Calu3 (cell line): ENCODE results near the gene EGLN2. TPM values are rescaled to one million over a fixed set of nuclear protein-coding genes. Genes with fewer than 3 reads are reported as not detected.

Experiments used
- BruUV-seq: library from RNA; stranded (reverse); fragments of 400-500 nt; replicated peaks from 2 replicates; lab custom pipeline; 2021; lab: Mats Ljungman, UMichigan
- CTCF ChIA-PET: fragments of 300-600 bp; sonication (Branson Sonifier 250); formaldehyde crosslinking; loops from one replicate; lab custom pipeline; 2022; ENCODE audit warnings: antibody characterized with exemption; lab: Charles Lee
- DNase-seq: peaks from one replicate; pipeline ENCODE4 v3.0.0; 2022
- H3K27ac Mint-ChIP-seq: one replicate; pipeline ENCODE4 v1.8.0; 2022; ENCODE audit warnings: mixed read lengths; ENCODE audit not compliant: unreplicated experiment
- H3K27me3 Mint-ChIP-seq: one replicate; pipeline ENCODE4 v1.8.0; 2022; ENCODE audit warnings: mixed read lengths; ENCODE audit not compliant: unreplicated experiment
- H3K36me3 Mint-ChIP-seq: one replicate; pipeline ENCODE4 v1.8.0; 2022; ENCODE audit warnings: mild to moderate bottlenecking, moderate library complexity, mixed read lengths; ENCODE audit not compliant: insufficient read depth, unreplicated experiment
- H3K4me1 Mint-ChIP-seq: one replicate; pipeline ENCODE4 v1.8.0; 2022; ENCODE audit warnings: mild to moderate bottlenecking, low read depth, mixed read lengths; ENCODE audit not compliant: unreplicated experiment
- H3K4me3 Mint-ChIP-seq: one replicate; pipeline ENCODE4 v1.8.0; 2022; ENCODE audit warnings: mild to moderate bottlenecking, low read depth, moderate library complexity, mixed read lengths; ENCODE audit not compliant: unreplicated experiment
- H3K9me3 Mint-ChIP-seq: one replicate; pipeline ENCODE4 v1.8.0; 2022; ENCODE audit warnings: low read depth, mixed read lengths; ENCODE audit not compliant: unreplicated experiment
- intact Hi-C: fragments of 100-400 bp; cut with micrococcal nuclease; formaldehyde crosslinking; loops from one replicate; pipeline ENCODE4 v1.10.0; 2022; ENCODE audit not compliant: unreplicated experiment
- total RNA-seq: library from RNA; stranded (reverse); gene quantifications from 2 replicates; pipeline ENCODE4 v1.2.3, GENCODE V29; 2022
- TF ChIP-seq, protein P1 (sequence below): fragments of 200-600 bp; IDR thresholded peaks from one replicate; pipeline ENCODE4 v1.8.0; 2022; ENCODE audit warnings: antibody characterized with exemption; ENCODE audit not compliant: unreplicated experiment

EGLN2 gene
- total RNA-seq, 1 experiment from 2014 or later = 109 TPM

DNA sequence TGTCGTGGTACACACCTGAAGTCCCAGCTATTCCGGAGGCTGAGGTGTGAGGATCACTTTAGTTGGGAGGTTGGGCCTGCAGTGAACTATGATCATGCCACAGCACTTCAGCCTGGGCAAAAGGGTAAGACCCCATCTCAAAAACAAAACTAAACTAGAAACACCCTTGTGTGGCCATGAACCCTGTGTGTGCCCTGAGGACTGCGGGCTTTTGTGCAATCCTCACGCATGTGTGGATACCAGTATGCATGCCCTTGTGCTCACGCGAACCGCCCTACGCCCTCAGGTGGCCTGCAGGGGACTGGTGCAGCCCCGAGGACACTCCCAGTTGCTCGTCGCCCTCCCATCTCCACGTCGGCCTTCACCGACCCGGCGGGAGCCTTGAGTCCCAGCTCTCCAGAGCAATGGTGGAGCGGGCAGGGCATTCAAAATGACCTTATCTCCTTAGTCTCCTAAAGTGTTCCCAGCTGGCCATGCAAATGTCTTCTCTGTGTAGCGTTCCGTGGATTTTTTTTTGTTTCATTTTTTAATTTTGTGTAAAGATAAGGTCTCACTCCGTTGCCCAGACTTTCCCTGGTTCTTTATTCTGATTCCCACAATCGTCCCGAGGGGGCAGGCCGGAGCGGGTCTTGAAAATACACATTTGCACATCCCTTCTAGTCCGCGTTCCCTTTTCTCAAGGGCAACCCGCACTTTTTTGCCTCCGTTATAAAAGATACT lies 868 bp upstream of the EGLN2 start:
- peak; percentile 72 for DNase-seq
- peak overlapping the region; percentile 88 for H3K4me3 Mint-ChIP-seq
- CTCF ChIA-PET = interaction anchor here (0.7 to 2.8 kb wide), 3 partner anchors 20 to 46 kb away, joined by 3 to 15 read pairs (median 4); partner anchors contain the start of gene RAB4B
- no peaks in the 10 kb centered on the region for H3K27me3 Mint-ChIP-seq
- H3K27ac Mint-ChIP-seq = peak overlapping the region; percentile 95
- peaks cover 45% of the 10 kb centered on the region for H3K4me1 Mint-ChIP-seq
- intact Hi-C loops = loop anchor here (5.0 kb wide), 1 partner anchor 46 kb away; the partner anchor contains the start of genes ACTMAP and SNRPA
- TF ChIP-seq, protein P1, sequence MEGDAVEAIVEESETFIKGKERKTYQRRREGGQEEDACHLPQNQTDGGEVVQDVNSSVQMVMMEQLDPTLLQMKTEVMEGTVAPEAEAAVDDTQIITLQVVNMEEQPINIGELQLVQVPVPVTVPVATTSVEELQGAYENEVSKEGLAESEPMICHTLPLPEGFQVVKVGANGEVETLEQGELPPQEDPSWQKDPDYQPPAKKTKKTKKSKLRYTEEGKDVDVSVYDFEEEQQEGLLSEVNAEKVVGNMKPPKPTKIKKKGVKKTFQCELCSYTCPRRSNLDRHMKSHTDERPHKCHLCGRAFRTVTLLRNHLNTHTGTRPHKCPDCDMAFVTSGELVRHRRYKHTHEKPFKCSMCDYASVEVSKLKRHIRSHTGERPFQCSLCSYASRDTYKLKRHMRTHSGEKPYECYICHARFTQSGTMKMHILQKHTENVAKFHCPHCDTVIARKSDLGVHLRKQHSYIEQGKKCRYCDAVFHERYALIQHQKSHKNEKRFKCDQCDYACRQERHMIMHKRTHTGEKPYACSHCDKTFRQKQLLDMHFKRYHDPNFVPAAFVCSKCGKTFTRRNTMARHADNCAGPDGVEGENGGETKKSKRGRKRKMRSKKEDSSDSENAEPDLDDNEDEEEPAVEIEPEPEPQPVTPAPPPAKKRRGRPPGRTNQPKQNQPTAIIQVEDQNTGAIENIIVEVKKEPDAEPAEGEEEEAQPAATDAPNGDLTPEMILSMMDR = peak; percentile 49
- BruUV-seq = no TSS peak
- peaks cover 64% of the 10 kb centered on the region for H3K36me3 Mint-ChIP-seq
- no peaks in the 10 kb centered on the region for H3K9me3 Mint-ChIP-seq

DNA sequence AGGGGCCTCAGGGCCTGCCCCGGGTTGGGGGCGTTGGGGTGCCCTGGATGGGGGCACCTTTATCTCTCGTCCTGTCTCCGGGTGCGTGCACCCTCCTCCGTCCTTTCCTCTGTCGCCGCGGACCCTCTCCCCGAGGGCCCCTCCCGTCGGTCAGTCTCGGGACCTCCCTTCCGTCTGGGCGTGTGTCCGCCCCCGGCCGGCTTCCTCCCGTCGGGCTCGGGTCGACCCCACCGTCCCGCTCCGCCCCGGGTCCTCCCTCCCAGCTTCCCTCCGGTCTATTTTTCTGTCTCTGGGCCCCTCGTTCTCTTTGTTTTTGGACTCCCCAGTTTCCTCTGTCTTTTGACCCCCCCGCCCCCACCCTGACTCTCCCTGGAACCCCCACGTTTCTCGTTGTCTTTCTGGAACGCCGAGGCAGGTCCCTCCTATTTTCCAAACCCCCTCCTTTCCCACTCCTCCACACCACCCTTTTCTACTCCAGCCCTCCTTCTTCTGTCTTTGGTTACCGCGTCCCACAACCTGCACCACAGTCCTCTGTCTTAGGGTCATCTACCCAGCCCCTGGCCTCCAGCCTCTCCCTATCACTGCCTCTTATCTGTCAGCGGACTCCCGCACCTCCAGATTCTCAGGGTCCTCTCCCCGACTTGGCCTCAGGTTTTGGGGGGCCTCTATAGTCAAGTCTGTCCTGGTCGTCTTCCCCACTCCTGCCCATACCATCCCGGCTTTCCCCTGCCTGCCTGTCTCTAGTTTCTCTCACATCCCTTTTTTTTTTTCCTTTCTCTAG lies 757 bp downstream of the EGLN2 start:
- peaks cover 75% of the 10 kb centered on the region for H3K36me3 Mint-ChIP-seq
- peak; percentile 40 for DNase-seq
- CTCF ChIA-PET = interaction anchor here (2.8 kb wide), 1 partner anchor 22 kb away, joined by 15 read pairs; the partner anchor contains the start of gene RAB4B
- H3K4me1 Mint-ChIP-seq = peaks cover 62% of the 10 kb centered on the region
- H3K27me3 Mint-ChIP-seq = no peaks in the 10 kb centered on the region
- peak overlapping the region; percentile 88 for H3K4me3 Mint-ChIP-seq
- no TSS peak for BruUV-seq
- peak overlapping the region; percentile 95 for H3K27ac Mint-ChIP-seq
- TF ChIP-seq, protein P1 = no peak
- H3K9me3 Mint-ChIP-seq = no peaks in the 10 kb centered on the region
- intact Hi-C loops = loop anchor here (5.0 kb wide), 1 partner anchor 47 kb away; the partner anchor contains the start of genes ACTMAP and SNRPA

DNA sequence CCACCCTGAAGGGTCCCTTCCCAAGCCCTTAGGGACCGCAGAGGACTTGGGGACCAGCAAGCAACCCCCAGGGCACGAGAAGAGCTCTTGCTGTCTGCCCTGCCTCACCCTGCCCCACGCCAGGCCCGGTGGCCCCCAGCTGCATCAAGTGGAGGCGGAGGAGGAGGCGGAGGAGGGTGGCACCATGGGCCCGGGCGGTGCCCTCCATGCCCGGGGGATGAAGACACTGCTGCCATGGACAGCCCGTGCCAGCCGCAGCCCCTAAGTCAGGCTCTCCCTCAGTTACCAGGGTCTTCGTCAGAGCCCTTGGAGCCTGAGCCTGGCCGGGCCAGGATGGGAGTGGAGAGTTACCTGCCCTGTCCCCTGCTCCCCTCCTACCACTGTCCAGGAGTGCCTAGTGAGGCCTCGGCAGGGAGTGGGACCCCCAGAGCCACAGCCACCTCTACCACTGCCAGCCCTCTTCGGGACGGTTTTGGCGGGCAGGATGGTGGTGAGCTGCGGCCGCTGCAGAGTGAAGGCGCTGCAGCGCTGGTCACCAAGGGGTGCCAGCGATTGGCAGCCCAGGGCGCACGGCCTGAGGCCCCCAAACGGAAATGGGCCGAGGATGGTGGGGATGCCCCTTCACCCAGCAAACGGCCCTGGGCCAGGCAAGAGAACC lies 1.5 kb downstream of the EGLN2 start:
- DNase-seq = no peak
- intact Hi-C loops = no loop called here
- no TSS peak for BruUV-seq
- Mint-ChIP-seq H3K9me3 (no peaks in the 10 kb centered on the region), H3K27ac (peak overlapping the region; percentile 95), H3K36me3 (peaks cover 79% of the 10 kb centered on the region), H3K27me3 (no peaks in the 10 kb centered on the region), H3K4me1 (peaks cover 69% of the 10 kb centered on the region), H3K4me3 (peak overlapping the region; percentile 88)
- TF ChIP-seq, protein P1 = no peak
- CTCF ChIA-PET = interaction anchor here (0.8 kb wide), 1 partner anchor 42 kb away, joined by 4 read pairs; no protein-coding TSS in a partner anchor

DNA sequence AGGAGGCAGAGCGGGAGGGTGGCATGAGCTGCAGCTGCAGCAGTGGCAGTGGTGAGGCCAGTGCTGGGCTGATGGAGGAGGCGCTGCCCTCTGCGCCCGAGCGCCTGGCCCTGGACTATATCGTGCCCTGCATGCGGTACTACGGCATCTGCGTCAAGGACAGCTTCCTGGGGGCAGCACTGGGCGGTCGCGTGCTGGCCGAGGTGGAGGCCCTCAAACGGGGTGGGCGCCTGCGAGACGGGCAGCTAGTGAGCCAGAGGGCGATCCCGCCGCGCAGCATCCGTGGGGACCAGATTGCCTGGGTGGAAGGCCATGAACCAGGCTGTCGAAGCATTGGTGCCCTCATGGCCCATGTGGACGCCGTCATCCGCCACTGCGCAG lies 2.0 kb downstream of the EGLN2 start:
- Mint-ChIP-seq H3K9me3 (no peaks in the 10 kb centered on the region), H3K4me1 (peaks cover 74% of the 10 kb centered on the region), H3K27ac (peak overlapping the region; percentile 95), H3K36me3 (peaks cover 84% of the 10 kb centered on the region), H3K4me3 (peak overlapping the region; percentile 88), H3K27me3 (no peaks in the 10 kb centered on the region)
- CTCF ChIA-PET = interaction anchor here (0.8 kb wide), 1 partner anchor 42 kb away, joined by 4 read pairs; no protein-coding TSS in a partner anchor
- no peak for DNase-seq
- intact Hi-C loops = no loop called here
- BruUV-seq = no TSS peak
- TF ChIP-seq, protein P1 = no peak
